Loucy (cell line): ENCODE data around the gene ARIH2.

Experiments
- H2AFZ ChIP-seq: fragments of 200-600 bp; sonication (generic); 2 replicates; pipeline ENCODE4 v1.6.0; 2016; ENCODE audit warnings: antibody characterized with exemption, mild to moderate bottlenecking, low read length, moderate library complexity
- H3F3A ChIP-seq: fragments of 200-600 bp; 2 replicates; pipeline ENCODE4 v1.6.0; 2016; ENCODE audit warnings: antibody characterized with exemption, low read depth, mild to moderate bottlenecking
- H3K27me3 ChIP-seq: fragments of 200-600 bp; sonication (generic); 2 replicates; pipeline ENCODE4 v1.6.1; 2014; ENCODE audit warnings: low read length, mild to moderate bottlenecking; ENCODE audit not compliant: insufficient read depth, poor library complexity, severe bottlenecking
- H3K36me3 ChIP-seq: fragments of 200-600 bp; sonication (generic); 2 replicates; pipeline ENCODE4 v1.6.1; 2016; ENCODE audit warnings: low read length; ENCODE audit not compliant: insufficient read depth
- H3K4me1 ChIP-seq: fragments of 200-600 bp; sonication (generic); 2 replicates; pipeline ENCODE4 v1.5.1; 2014; ENCODE audit warnings: low read length, mild to moderate bottlenecking; ENCODE audit not compliant: insufficient read depth, poor library complexity, severe bottlenecking
- H3K4me2 ChIP-seq: fragments of 200-600 bp; sonication (generic); 2 replicates; pipeline ENCODE4 v1.6.0; 2014; ENCODE audit warnings: antibody characterized with exemption, low read length, low read depth, mild to moderate bottlenecking; ENCODE audit not compliant: poor library complexity, severe bottlenecking
- H3K4me3 ChIP-seq: fragments of 200-600 bp; sonication (generic); 2 replicates; pipeline ENCODE4 v1.5.1; 2014; ENCODE audit warnings: low read length, mild to moderate bottlenecking, mixed read lengths; ENCODE audit not compliant: poor library complexity, severe bottlenecking
- H3K79me2 ChIP-seq: fragments of 200-600 bp; sonication (generic); 2 replicates; pipeline ENCODE4 v1.6.1; 2014; ENCODE audit warnings: low read length; ENCODE audit not compliant: insufficient read depth
- H3K9ac ChIP-seq: fragments of 200-600 bp; sonication (generic); 2 replicates; pipeline ENCODE4 v1.6.0; 2014; ENCODE audit warnings: mild to moderate bottlenecking, low read depth, low read length, moderate library complexity; ENCODE audit not compliant: poor library complexity, severe bottlenecking
- H3K9me2 ChIP-seq: fragments of 200-600 bp; sonication (generic); replicated peaks from 2 replicates; pipeline ENCODE4 v1.6.1; 2016; ENCODE audit warnings: low read depth, low read length, mixed read lengths
- H3K9me3 ChIP-seq: fragments of 200-600 bp; sonication (generic); 2 replicates; pipeline ENCODE4 v1.6.1; 2014; ENCODE audit warnings: mild to moderate bottlenecking, antibody characterized with exemption, low read length, low read depth; ENCODE audit not compliant: insufficient read depth
- H4K20me1 ChIP-seq: fragments of 200-600 bp; sonication (generic); 2 replicates; pipeline ENCODE4 v1.6.0; 2014; ENCODE audit warnings: antibody characterized with exemption, low read length, mild to moderate bottlenecking; ENCODE audit not compliant: insufficient read depth, poor library complexity, severe bottlenecking
- EZH2phosphoT487 ChIP-seq: fragments of 200-600 bp; IDR thresholded peaks from 2 replicates; pipeline ENCODE4 v1.6.1; 2018; ENCODE audit warnings: antibody characterized with exemption, mild to moderate bottlenecking, moderate library complexity, borderline replicate concordance
- TF ChIP-seq, protein P1 (sequence below): fragments of 200-600 bp; sonication (generic); conservative IDR thresholded peaks from 2 replicates; pipeline ENCODE4 v1.5.1; 2014; ENCODE audit warnings: mild to moderate bottlenecking, antibody characterized with exemption, low read length

The ARIH2 gene

DNA sequence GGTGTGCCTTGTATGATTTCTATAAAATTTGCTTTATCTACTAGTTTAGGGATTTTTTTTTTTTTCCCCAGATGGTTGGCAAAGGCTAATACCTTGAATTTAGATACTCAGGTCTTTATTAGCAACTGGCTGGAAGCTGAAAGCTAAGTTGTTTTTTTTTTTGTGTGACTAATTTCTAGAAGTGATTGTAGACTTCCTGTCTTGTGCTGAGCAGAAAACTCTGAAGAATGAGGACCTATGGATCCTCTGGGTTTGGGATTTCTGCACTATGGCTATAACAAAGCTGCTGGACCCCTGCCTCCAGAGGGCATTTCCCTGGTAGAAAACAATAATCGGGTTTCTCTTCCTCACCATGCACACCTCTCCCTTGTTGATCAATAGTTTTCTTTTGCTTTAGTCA lies 10.0 kb downstream of the ARIH2 start:
- Histone ChIP-seq H4K20me1 (peaks cover 55% of the 10 kb centered on the region), H3K4me2 (peak overlapping the region; percentile 66)

DNA sequence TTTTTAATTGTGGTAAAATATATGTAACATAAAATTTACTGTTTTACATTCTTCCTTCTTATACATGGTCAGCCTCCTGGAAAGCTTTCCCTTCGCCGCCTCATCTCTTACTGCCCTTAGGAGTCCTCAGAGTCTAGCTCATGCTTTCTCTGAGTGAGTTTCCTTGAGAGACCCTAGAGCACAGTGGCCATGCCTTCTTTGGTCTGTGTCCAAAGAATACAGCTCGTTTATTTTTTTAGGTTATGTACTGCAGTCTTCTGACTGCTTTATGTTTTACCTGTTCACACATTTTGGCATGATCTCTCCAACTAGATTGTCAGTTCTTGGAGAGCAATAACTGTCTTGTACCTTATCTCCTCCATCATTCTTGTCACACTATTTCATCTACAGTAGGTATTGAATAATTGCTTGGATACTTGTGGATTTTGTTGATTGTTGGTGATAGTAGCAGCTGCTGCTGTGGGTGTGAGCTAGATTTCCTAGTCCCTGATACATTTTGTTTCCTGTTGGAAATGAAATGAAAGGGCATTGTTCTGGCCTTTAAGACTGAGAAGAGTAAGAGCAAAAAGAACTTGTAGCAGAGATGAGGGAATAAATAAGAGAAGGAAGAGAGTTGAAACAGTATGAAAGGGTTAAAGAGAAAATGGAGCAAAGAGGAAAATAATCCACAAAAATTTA lies 10.9 kb downstream of the ARIH2 start:
- Histone ChIP-seq H3K27me3 (no peaks in the 10 kb centered on the region), H3F3A (no peaks in the 10 kb centered on the region), H3K79me2 (peaks cover 80% of the 10 kb centered on the region), H3K4me3 (peak overlapping the region; percentile 41), H3K4me2 (peak overlapping the region; percentile 66), H3K9me3 (no peaks in the 10 kb centered on the region), H3K9me2 (no peaks in the 10 kb centered on the region), H2AFZ (no peak overlapping the region), H3K9ac (no peak overlapping the region), H3K4me1 (peaks cover 32% of the 10 kb centered on the region), H3K36me3 (peaks cover 31% of the 10 kb centered on the region; the same call in 1 of the 2 replicates), H4K20me1 (peaks cover 57% of the 10 kb centered on the region)
- TF ChIP-seq, protein P1, sequence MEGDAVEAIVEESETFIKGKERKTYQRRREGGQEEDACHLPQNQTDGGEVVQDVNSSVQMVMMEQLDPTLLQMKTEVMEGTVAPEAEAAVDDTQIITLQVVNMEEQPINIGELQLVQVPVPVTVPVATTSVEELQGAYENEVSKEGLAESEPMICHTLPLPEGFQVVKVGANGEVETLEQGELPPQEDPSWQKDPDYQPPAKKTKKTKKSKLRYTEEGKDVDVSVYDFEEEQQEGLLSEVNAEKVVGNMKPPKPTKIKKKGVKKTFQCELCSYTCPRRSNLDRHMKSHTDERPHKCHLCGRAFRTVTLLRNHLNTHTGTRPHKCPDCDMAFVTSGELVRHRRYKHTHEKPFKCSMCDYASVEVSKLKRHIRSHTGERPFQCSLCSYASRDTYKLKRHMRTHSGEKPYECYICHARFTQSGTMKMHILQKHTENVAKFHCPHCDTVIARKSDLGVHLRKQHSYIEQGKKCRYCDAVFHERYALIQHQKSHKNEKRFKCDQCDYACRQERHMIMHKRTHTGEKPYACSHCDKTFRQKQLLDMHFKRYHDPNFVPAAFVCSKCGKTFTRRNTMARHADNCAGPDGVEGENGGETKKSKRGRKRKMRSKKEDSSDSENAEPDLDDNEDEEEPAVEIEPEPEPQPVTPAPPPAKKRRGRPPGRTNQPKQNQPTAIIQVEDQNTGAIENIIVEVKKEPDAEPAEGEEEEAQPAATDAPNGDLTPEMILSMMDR = no peak
- no peak for TF ChIP-seq EZH2phosphoT487

More for the DNA sequence above, 10.0 kb downstream of the ARIH2 start:
- Histone ChIP-seq H3K36me3 (peaks cover 23% of the 10 kb centered on the region; the same call in 1 of the 2 replicates), H3K9ac (peak overlapping the region; percentile 23), H3K4me1 (peaks cover 32% of the 10 kb centered on the region), H3K9me2 (no peaks in the 10 kb centered on the region), H3K4me3 (peak overlapping the region; percentile 41), H3F3A (no peaks in the 10 kb centered on the region), H3K79me2 (peaks cover 76% of the 10 kb centered on the region), H3K9me3 (no peaks in the 10 kb centered on the region), H2AFZ (no peak overlapping the region), H3K27me3 (no peaks in the 10 kb centered on the region)
- TF ChIP-seq, protein P1 = no peak
- TF ChIP-seq EZH2phosphoT487 = no peak

DNA sequence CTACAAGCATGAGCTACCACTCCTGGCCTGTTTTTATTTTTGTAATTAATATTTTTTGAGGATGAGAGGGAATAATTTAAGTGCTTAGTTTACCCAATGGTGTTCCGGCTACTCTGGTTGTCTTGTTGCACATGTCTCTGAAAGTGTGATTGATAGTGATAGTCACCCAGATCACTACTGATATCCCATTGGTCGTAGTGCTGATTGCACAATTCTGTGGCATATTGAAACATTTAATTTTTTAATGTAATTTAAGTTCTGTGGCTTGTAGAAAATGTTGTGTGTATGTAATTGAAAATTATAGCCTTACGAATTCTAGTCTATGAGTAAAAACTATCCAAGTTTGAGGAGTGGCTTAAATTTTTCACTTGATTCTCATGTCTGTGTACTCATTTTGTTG lies 11.9 kb downstream of the ARIH2 start:
- H3K4me2 ChIP-seq = peak overlapping the region; percentile 18
- no peaks in the 10 kb centered on the region for H3K9me2 ChIP-seq
- H3K9me3 ChIP-seq = no peaks in the 10 kb centered on the region
- TF ChIP-seq, protein P1 = no peak
- no peak for TF ChIP-seq EZH2phosphoT487
- peaks cover 42% of the 10 kb centered on the region; the same call in 1 of the 2 replicates for H3K36me3 ChIP-seq
- H2AFZ ChIP-seq = no peak overlapping the region
- no peak overlapping the region for H3K4me3 ChIP-seq
- peaks cover 87% of the 10 kb centered on the region for H3K79me2 ChIP-seq
- H3K27me3 ChIP-seq = no peaks in the 10 kb centered on the region
- H3K4me1 ChIP-seq = peaks cover 32% of the 10 kb centered on the region
- no peaks in the 10 kb centered on the region for H3F3A ChIP-seq
- no peak overlapping the region for H3K9ac ChIP-seq
- H4K20me1 ChIP-seq = peaks cover 63% of the 10 kb centered on the region
